ENCODE results near the gene OR4C46.
"Not testable (repeated sequence)": the region's sequence is repeated elsewhere in the genome, so short reads cannot be mapped to it uniquely, and the experiment has no call there.

The OR4C46 gene

GRCh38 chr11:54603898-54604297 is at the start of gene OR4C46:
TSS of gene OR4C46 (minus strand) at chr11:54603998. CDS start at chr11:54603998, 0 bp downstream.
- no peak for DNase-seq

GRCh38 chr11:54645606-54646005 is 41.8 kb upstream of the OR4C46 start:
- DNase-seq: not testable (repeated sequence)

GRCh38 chr11:54561439-54561838 is 42.4 kb downstream of the OR4C46 start:
- not testable (repeated sequence) for DNase-seq

GRCh38 chr11:54558919-54559318 is 44.9 kb downstream of the OR4C46 start:
- DNase-seq: no peak

- no peak for DNase-seq
Measured at GRCh38 chr11:54558407-54558806, 45.4 kb downstream of the OR4C46 start.

Data from GOT3 (cell line).